ENCODE measurements around the gene ARRDC1. TPM values are rescaled to one million over a fixed set of nuclear protein-coding genes. Genes with fewer than 3 reads are reported as not detected.

Gene ARRDC1
- total and polyA plus RNA-seq, 5 donors: 13.7 to 38.7 (median 21.3) TPM

- intact Hi-C loops (cut with DNase I): no loop called here
- WGBS: 68% methylated on average over 13 of the region's 13 CpGs
- no peak for ATAC-seq
Measured at GRCh38 chr9:137603879-137604278, 1.6 kb upstream of the ARRDC1 start.

GRCh38 chr9:137604345-137605086 is 970 bp upstream of the ARRDC1 start:
- ATAC-seq (peak; percentile 0 to 7), DNase-seq (peak; percentile 51 to 76 (median 65))
- WGBS: 9% methylated on average over 49 of the region's 49 CpGs
- Histone ChIP-seq H3K4me3 (ENCODE audit: low read length) (peak overlapping the region; percentile 97), H3K9me3 (ENCODE audit: control insufficient read depth, low read length) (no peaks in the 10 kb centered on the region), H3K4me1 (ENCODE audit: control insufficient read depth, insufficient read depth, low read length) (peaks cover 8% of the 10 kb centered on the region), H3K27me3 (ENCODE audit: control insufficient read depth, insufficient read depth) (no peaks in the 10 kb centered on the region), H3K27ac (ENCODE audit: low read length) (no peak overlapping the region)
- intact Hi-C loops (cut with DNase I): no loop called here

More at GRCh38 chr9:137603879-137604278, 1.6 kb upstream of the ARRDC1 start:
- no peaks in the 10 kb centered on the region for H3K27me3 ChIP-seq (ENCODE audit: control insufficient read depth, insufficient read depth)
- no peaks in the 10 kb centered on the region for H3K9me3 ChIP-seq (ENCODE audit: control insufficient read depth, low read length)
- peak in 2 of 3 donors; percentile 56 to 64 for DNase-seq
- H3K4me1 ChIP-seq (ENCODE audit: control insufficient read depth, insufficient read depth, low read length): peaks cover 8% of the 10 kb centered on the region
- no peak overlapping the region for H3K27ac ChIP-seq (ENCODE audit: low read length)
- no peak overlapping the region for H3K4me3 ChIP-seq (ENCODE audit: low read length)

GRCh38 chr9:137606005-137606621 is 627 bp downstream of the ARRDC1 start:
- WGBS: 5% methylated on average over 57 of the region's 57 CpGs
- DNase-seq (peak; percentile 58 to 83 (median 83)), ATAC-seq (peak; percentile 1)
- no peaks in the 10 kb centered on the region for H3K27me3 ChIP-seq (ENCODE audit: control insufficient read depth, insufficient read depth)
- peak overlapping the region; percentile 97 for H3K4me3 ChIP-seq (ENCODE audit: low read length)
- H3K9me3 ChIP-seq (ENCODE audit: control insufficient read depth, low read length): no peaks in the 10 kb centered on the region
- peaks cover 8% of the 10 kb centered on the region for H3K4me1 ChIP-seq (ENCODE audit: control insufficient read depth, insufficient read depth, low read length)
- peak overlapping the region; percentile 97 for H3K27ac ChIP-seq (ENCODE audit: low read length)
- intact Hi-C loops (cut with DNase I): no loop called here

- intact Hi-C loops (cut with DNase I): no loop called here
- ATAC-seq (peak in 1 of 2 donors; percentile 0), DNase-seq (peak in 2 of 3 donors; percentile 73 to 75)
- 24% methylated on average over 13 of the region's 13 CpGs for WGBS
- H3K27me3 ChIP-seq (ENCODE audit: control insufficient read depth, insufficient read depth): no peaks in the 10 kb centered on the region
- H3K4me1 ChIP-seq (ENCODE audit: control insufficient read depth, insufficient read depth, low read length): peaks cover 11% of the 10 kb centered on the region
- peak overlapping the region; percentile 97 for H3K4me3 ChIP-seq (ENCODE audit: low read length)
- H3K9me3 ChIP-seq (ENCODE audit: control insufficient read depth, low read length): no peaks in the 10 kb centered on the region
- H3K27ac ChIP-seq (ENCODE audit: low read length): peak overlapping the region; percentile 49
Measured at GRCh38 chr9:137606734-137607138, 1.2 kb downstream of the ARRDC1 start.

GRCh38 chr9:137607141-137607857 is 1.8 kb downstream of the ARRDC1 start:
- no peaks in the 10 kb centered on the region for H3K9me3 ChIP-seq (ENCODE audit: control insufficient read depth, low read length)
- H3K27ac ChIP-seq (ENCODE audit: low read length): peak overlapping the region; percentile 49
- 32% methylated on average over 17 of the region's 17 CpGs for WGBS
- peaks cover 13% of the 10 kb centered on the region for H3K4me1 ChIP-seq (ENCODE audit: control insufficient read depth, insufficient read depth, low read length)
- intact Hi-C loops (cut with DNase I): no loop called here
- H3K4me3 ChIP-seq (ENCODE audit: low read length): peak overlapping the region; percentile 97
- H3K27me3 ChIP-seq (ENCODE audit: control insufficient read depth, insufficient read depth): no peaks in the 10 kb centered on the region
- DNase-seq: peak in 2 of 3 donors; percentile 61 to 75
- ATAC-seq: peak in 1 of 2 donors; percentile 1

GRCh38 chr9:137610944-137611343 is 5.5 kb downstream of the ARRDC1 start:
- no peaks in the 10 kb centered on the region for H3K27me3 ChIP-seq (ENCODE audit: control insufficient read depth, insufficient read depth)
- H3K9me3 ChIP-seq (ENCODE audit: control insufficient read depth, low read length): no peaks in the 10 kb centered on the region
- H3K4me1 ChIP-seq (ENCODE audit: control insufficient read depth, insufficient read depth, low read length): peaks cover 13% of the 10 kb centered on the region
- H3K4me3 ChIP-seq (ENCODE audit: low read length): no peak overlapping the region
- DNase-seq (peak in 1 of 3 donors; percentile 52), ATAC-seq (no peak)
- WGBS: 73% methylated on average over 6 of the region's 6 CpGs
- no peak overlapping the region for H3K27ac ChIP-seq (ENCODE audit: low read length)
- intact Hi-C loops (cut with DNase I): no loop called here

GRCh38 chr9:137611623-137612609 is 6.4 kb downstream of the ARRDC1 start:
- intact Hi-C loops (cut with DNase I): no loop called here
- DNase-seq (peak; percentile 60 to 75 (median 65)), ATAC-seq (peak; percentile 36 to 57)
- Histone ChIP-seq H3K27me3 (ENCODE audit: control insufficient read depth, insufficient read depth) (no peaks in the 10 kb centered on the region), H3K9me3 (ENCODE audit: control insufficient read depth, low read length) (no peaks in the 10 kb centered on the region), H3K27ac (ENCODE audit: low read length) (no peak overlapping the region), H3K4me1 (ENCODE audit: control insufficient read depth, insufficient read depth, low read length) (peaks cover 10% of the 10 kb centered on the region), H3K4me3 (ENCODE audit: low read length) (no peak overlapping the region)
- 47% methylated on average over 21 of the region's 21 CpGs for WGBS

GRCh38 chr9:137612741-137613142 is 7.3 kb downstream of the ARRDC1 start:
- ATAC-seq: no peak
- Histone ChIP-seq H3K4me3 (ENCODE audit: low read length) (no peak overlapping the region), H3K4me1 (ENCODE audit: control insufficient read depth, insufficient read depth, low read length) (peaks cover 9% of the 10 kb centered on the region), H3K27me3 (ENCODE audit: control insufficient read depth, insufficient read depth) (no peaks in the 10 kb centered on the region), H3K9me3 (ENCODE audit: control insufficient read depth, low read length) (no peaks in the 10 kb centered on the region), H3K27ac (ENCODE audit: low read length) (no peak overlapping the region)
- WGBS: 62% methylated on average over 8 of the region's 8 CpGs
- DNase-seq: peak in 1 of 3 donors; percentile 49
- intact Hi-C loops (cut with DNase I): no loop called here

GRCh38 chr9:137613259-137613658 is 7.8 kb downstream of the ARRDC1 start:
- Histone ChIP-seq H3K9me3 (ENCODE audit: control insufficient read depth, low read length) (no peaks in the 10 kb centered on the region), H3K4me3 (ENCODE audit: low read length) (no peak overlapping the region), H3K27ac (ENCODE audit: low read length) (no peak overlapping the region), H3K27me3 (ENCODE audit: control insufficient read depth, insufficient read depth) (no peaks in the 10 kb centered on the region), H3K4me1 (ENCODE audit: control insufficient read depth, insufficient read depth, low read length) (peaks cover 12% of the 10 kb centered on the region)
- intact Hi-C loops (cut with DNase I): no loop called here
- no peak for ATAC-seq
- WGBS: 76% methylated on average over 5 of the region's 5 CpGs
- peak in 1 of 3 donors; percentile 51 for DNase-seq
